RKO (cell line): ENCODE measurements around the gene EXO1.
"Not testable (repeated sequence)": the region's sequence is repeated elsewhere in the genome, so short reads cannot be mapped to it uniquely, and the experiment has no call there.

ENCODE experiments used
- DNase-seq: peaks from one replicate; pipeline ENCODE4 v3.0.0-alpha.2; 2016; ENCODE audit warnings: low spot score

Gene EXO1

GRCh38 chr1:241847796-241848685, at the start of gene EXO1:
Gene EXO1 (plus strand): TSS chr1:241848204. CDS start chr1:241850426, 2,222 bp downstream.
- peak; percentile 95 for DNase-seq

GRCh38 chr1:241799416-241799815, 48.6 kb upstream of the EXO1 start:
- DNase-seq: no peak

- DNase-seq: no peak
Measured at GRCh38 chr1:241800640-241801039, 47.4 kb upstream of the EXO1 start.

DNA sequence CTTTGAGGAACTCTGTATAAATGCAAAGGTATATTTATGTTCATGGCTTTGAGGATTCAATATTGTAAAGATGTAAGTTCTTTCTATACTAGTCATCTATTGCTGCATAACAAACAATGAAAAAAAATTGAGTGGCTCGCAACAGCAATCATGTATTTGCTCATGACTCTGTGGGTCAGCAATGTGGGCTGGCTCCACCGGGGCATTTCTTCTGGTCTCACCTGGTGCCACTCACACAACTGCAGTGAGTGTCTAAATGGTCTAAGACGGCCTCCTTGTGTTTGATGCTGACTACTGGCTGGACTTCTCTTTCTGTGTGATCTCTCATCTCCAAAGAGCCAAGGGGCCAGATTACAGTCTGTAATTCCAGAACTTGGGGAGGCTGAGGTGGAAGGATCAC, 45.1 kb upstream of the EXO1 start:
- no peak for DNase-seq

DNA sequence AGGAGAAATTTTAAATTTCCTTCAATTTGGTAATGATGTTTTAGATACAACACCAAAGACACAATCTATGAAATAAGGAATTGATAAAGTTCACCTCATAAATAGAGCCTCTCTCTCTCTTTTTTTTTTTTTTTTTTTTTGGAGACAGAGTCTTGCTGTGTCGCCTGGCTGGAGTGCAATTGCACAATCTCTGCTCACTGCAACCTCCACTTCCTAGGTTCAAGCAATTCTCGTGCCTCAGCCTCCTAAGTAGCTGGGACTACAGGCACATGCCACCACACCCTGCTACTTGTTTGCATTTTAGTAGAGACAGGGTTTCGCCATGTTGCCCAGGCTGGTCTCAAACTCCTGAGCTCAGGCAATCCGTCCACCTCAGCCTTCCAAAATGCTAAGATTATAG, 43.3 kb upstream of the EXO1 start:
- DNase-seq: not testable (repeated sequence)

DNA sequence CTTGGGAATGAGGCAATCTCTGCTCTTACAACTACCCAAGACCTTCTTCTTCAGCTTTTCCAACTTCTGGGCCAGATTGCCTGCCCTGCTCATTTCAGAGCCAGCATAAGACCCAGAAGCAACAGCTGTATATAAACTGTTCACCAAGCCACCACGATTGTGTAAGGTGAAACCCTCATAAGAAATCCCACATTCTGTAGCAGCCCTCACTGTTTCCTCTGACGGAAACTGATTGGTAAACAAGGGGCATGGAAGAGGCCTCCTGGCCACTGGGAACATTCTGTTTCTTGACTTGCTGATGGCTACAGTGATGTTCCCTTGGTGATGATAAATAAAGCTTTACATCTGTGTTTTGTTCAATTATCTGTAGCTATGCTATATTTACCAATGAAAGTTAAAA, 39.7 kb upstream of the EXO1 start:
- DNase-seq: no peak

- DNase-seq: no peak
Measured at GRCh38 chr1:241810769-241811405, 37.1 kb upstream of the EXO1 start.

- DNase-seq: no peak
Measured at GRCh38 chr1:241813768-241814320, 34.2 kb upstream of the EXO1 start.

- DNase-seq: no peak
Measured at GRCh38 chr1:241816008-241816407, 32.0 kb upstream of the EXO1 start.

DNA sequence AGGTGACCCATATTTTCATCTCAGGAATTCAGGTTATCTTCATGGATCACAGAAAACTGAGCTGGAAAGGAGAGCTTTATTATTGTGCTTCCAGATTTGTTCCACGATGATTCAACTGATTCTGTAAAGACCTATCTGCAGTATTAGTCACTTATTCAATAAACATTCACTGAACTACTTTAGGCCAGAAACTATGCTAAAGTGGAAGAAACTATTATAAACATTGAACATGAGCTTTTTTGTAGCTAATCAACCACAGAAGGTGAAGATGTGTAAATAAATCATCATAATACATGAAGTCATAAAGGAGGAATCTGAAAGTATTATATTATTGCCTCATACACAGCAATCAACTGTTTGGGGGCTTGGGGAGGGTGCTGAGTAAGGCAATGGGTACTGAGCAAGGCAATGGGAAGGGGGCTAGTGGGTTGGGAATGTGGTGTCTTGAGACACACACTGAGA, 30.6 kb upstream of the EXO1 start:
- DNase-seq: no peak

GRCh38 chr1:241817956-241818612, 29.9 kb upstream of the EXO1 start:
- no peak for DNase-seq

DNA sequence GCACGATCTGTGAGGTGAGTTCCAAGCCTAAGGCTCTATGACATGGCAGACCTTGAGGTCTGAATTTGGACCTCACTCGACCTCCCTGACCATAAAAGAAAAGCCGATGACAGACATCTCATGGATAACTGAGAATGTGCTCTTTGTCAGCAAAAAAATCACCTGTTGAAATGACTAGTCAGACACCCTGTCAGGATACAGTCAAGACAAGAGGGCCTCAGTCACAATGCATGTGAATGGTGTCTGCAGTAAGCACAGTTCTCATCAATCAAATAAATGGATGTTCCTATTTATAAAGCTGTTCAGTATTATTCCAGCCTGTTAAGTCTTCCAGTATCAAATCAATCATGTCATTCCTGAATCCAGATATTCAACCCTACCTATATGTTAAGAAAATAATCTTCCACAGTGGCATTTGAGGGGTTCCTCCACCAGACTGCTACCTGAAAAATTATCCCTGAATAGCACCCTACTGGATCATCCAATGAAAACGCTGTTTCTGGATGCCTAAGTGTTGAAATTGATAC, 28.6 kb upstream of the EXO1 start:
- no peak for DNase-seq

- DNase-seq: peak; percentile 34
Measured at GRCh38 chr1:241821363-241821762, 26.6 kb upstream of the EXO1 start.

DNA sequence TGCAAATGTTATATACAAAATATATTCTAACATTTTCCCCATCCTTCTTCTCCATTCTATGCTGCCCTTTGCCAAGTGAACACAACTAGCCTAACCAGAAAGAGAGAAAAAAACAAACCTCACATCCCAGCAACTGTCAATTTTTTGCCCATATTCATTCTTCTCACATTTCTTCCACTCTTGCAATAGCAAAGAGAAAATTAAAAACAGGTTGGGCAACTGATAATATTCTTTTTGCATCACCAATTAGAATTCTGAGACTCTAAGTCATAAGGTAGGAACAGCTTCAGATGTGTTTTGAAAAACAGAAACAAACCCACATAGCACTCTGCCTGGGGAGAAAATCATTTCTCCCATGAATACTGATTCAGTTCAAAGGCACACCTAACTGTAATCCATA, 25.2 kb upstream of the EXO1 start:
- DNase-seq: no peak

DNA sequence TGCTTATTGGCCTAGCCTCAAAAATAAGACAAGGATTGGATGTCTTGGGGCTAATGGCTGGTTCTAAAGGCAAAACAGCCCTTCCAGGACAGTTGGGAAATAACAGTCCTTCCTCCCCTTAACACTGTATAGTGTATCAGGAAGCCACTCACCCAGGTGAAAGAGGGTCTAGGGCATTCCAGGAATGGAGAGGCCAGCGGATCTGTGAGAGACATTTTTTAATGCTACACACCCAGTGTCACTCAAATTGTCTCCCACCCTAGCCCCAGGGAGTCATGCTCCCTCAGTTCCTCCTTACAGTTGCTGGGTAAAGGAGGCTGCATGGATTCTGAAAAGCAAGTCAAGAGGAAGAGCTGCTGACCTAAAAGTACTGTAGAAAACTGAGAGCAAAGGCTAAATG, 24.1 kb upstream of the EXO1 start:
- no peak for DNase-seq

DNA sequence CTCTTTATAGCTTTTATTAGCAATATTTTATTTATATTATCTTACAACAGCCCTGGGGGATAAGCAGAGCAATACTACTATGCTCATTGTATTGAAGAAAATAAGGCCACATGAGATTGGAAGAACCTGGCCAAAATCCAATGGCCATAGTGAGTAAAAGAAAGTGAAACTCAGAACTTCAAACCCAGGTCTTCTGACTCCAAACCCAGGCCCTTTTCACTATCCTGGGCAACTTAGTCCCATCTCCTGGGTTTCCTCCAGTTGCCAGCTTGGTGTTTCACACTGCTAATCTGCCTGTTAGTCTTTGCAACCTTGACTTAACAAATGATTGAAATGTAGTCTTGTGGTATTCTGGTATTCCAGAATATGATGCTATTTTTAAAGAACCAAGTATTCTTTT, 22.4 kb upstream of the EXO1 start:
- DNase-seq: no peak

- DNase-seq: not testable (repeated sequence)
Measured at GRCh38 chr1:241826613-241827012, 21.4 kb upstream of the EXO1 start.

GRCh38 chr1:241827264-241827663, 20.7 kb upstream of the EXO1 start:
- DNase-seq: no peak

DNA sequence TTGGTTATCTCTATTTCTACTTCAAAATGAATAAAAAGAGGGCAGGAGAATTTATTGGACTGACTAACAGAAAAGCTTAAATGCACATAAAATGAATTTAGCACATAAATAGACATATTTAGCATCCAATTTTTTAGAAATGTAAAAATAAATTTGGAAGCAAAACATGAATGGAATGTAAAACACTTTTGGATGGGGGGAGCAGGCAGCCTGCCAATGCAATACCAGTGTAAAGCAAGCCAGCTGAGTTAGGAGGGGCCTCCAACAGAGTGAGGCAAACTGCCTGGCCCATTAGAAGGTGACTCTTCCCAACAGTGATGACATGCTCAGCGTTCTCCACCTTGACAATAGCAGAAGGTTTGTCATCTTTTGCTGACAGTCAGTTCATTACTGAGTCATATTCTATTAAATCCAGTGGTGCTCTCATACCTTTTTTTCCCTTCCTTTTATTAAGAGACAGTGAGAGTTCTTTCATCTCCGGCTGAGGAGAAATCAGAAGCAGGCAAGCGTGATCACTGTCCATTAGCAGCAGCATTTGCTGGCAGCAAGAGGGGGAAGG, 19.5 kb upstream of the EXO1 start:
- DNase-seq: peak; percentile 54

DNA sequence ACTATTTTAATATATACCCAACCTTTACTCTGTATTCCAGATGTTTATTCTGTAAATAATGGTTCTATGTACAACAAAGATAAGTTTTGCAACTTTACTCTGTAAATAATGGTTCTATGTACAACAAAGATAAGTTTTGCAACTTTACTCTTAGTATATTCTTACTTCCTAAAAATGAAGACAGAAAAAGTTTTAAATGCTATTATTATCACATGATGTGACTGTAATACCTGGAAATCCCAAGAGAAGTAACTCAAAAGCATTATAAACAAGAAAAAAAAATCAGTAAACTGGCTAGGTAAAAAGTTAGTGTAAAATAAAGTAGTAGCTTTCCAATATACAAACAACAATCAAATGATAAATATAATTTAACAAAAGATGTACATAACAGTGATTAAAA, 18.5 kb upstream of the EXO1 start:
- no peak for DNase-seq

GRCh38 chr1:241834733-241835377, 13.1 kb upstream of the EXO1 start:
- peak; percentile 74 for DNase-seq
